ENCODE measurements around the gene BASP1.
"Not testable (repeated sequence)": the region's sequence is repeated elsewhere in the genome, so short reads cannot be mapped to it uniquely, and the experiment has no call there.

Gene BASP1

GRCh38 chr5:17289681-17290539 is 72.5 kb downstream of the BASP1 start:
- no peak for DNase-seq (ENCODE audit: low spot score)

- DNase-seq (ENCODE audit: low spot score), result no peak
Measured at GRCh38 chr5:17290540-17290974, 73.1 kb downstream of the BASP1 start.

- no peak for DNase-seq (ENCODE audit: low spot score)
Measured at GRCh38 chr5:17292434-17293015, 75.1 kb downstream of the BASP1 start.

- no peak for DNase-seq (ENCODE audit: low spot score)
Measured at GRCh38 chr5:17294639-17295311, 77.3 kb downstream of the BASP1 start.

- DNase-seq (ENCODE audit: low spot score), result no peak
Measured at GRCh38 chr5:17295671-17296070, 78.2 kb downstream of the BASP1 start.

GRCh38 chr5:17302106-17302505 is 84.7 kb downstream of the BASP1 start:
- no peak for DNase-seq (ENCODE audit: low spot score)

- no peak for DNase-seq (ENCODE audit: low spot score)
Measured at GRCh38 chr5:17302604-17303003, 85.2 kb downstream of the BASP1 start.

- no peak for DNase-seq (ENCODE audit: low spot score)
Measured at GRCh38 chr5:17304282-17304681, 86.9 kb downstream of the BASP1 start.

- DNase-seq (ENCODE audit: low spot score), result no peak
Measured at GRCh38 chr5:17305017-17305416, 87.6 kb downstream of the BASP1 start.

- no peak for DNase-seq (ENCODE audit: low spot score)
Measured at GRCh38 chr5:17305964-17306725, 88.7 kb downstream of the BASP1 start.

GRCh38 chr5:17306726-17307091 is 89.3 kb downstream of the BASP1 start:
- no peak for DNase-seq (ENCODE audit: low spot score)

GRCh38 chr5:17307440-17307839 is 90.0 kb downstream of the BASP1 start:
- DNase-seq (ENCODE audit: low spot score), result not testable (repeated sequence)

- DNase-seq (ENCODE audit: low spot score), result no peak
Measured at GRCh38 chr5:17308326-17309065, 91.1 kb downstream of the BASP1 start.

- no peak for DNase-seq (ENCODE audit: low spot score)
Measured at GRCh38 chr5:17309462-17309861, 92.0 kb downstream of the BASP1 start.

GRCh38 chr5:17310502-17310901 is 93.1 kb downstream of the BASP1 start:
- not testable (repeated sequence) for DNase-seq (ENCODE audit: low spot score)

GRCh38 chr5:17311811-17312210 is 94.4 kb downstream of the BASP1 start:
- not testable (repeated sequence) for DNase-seq (ENCODE audit: low spot score)

GRCh38 chr5:17312358-17312757 is 94.9 kb downstream of the BASP1 start:
- no peak for DNase-seq (ENCODE audit: low spot score)

- DNase-seq (ENCODE audit: low spot score), result no peak
Measured at GRCh38 chr5:17314907-17315471, 97.6 kb downstream of the BASP1 start.

GRCh38 chr5:17315710-17316221 is 98.3 kb downstream of the BASP1 start:
- no peak for DNase-seq (ENCODE audit: low spot score)

GRCh38 chr5:17316970-17317459 is 99.6 kb downstream of the BASP1 start:
- no peak for DNase-seq (ENCODE audit: low spot score)

- DNase-seq (ENCODE audit: low spot score), result no peak
Measured at GRCh38 chr5:17317473-17317872, 100.0 kb downstream of the BASP1 start.
